GM23338 (cell line): Measurements from ENCODE around the gene UBE2E2. TPM values are rescaled to one million over a fixed set of nuclear protein-coding genes. Genes with fewer than 3 reads are reported as not detected.

ENCODE experiments used
- ATAC-seq: fragments of 200-7000 bp; cut with Tn5 transposase; 3 replicates; pipeline ENCODE4 v1.9.1; 2020
- DNase-seq: peaks from one replicate; pipeline ENCODE4 v3.0.0-alpha.2; 2015; ENCODE audit warnings: low spot score
- H2AFZ ChIP-seq: fragments of 200-600 bp; sonication (generic); 2 replicates; pipeline ENCODE4 v1.8.0; 2016; ENCODE audit warnings: antibody characterized with exemption, mild to moderate bottlenecking, moderate library complexity
- H3F3A ChIP-seq: fragments of 200-600 bp; sonication (generic); replicated peaks from 2 replicates; pipeline ENCODE4 v1.8.0; 2017; ENCODE audit warnings: antibody characterized with exemption, mixed run types, low read depth
- H3K27ac ChIP-seq: fragments of 200-600 bp; sonication (generic); 2 replicates; pipeline ENCODE4 v1.6.1; 2016; ENCODE audit warnings: low read depth
- H3K27me3 ChIP-seq: fragments of 200-600 bp; sonication (generic); 2 replicates; pipeline ENCODE4 v1.8.0; 2016; ENCODE audit warnings: mild to moderate bottlenecking, mixed run types, moderate library complexity; ENCODE audit not compliant: insufficient read depth
- H3K36me3 ChIP-seq: fragments of 200-600 bp; sonication (generic); 2 replicates; pipeline ENCODE4 v1.8.0; 2016; ENCODE audit warnings: mild to moderate bottlenecking; ENCODE audit not compliant: insufficient read depth
- H3K4me1 ChIP-seq: fragments of 200-600 bp; sonication (generic); 2 replicates; pipeline ENCODE4 v1.8.0; 2016; ENCODE audit warnings: mild to moderate bottlenecking, moderate library complexity; ENCODE audit not compliant: insufficient read depth
- H3K4me2 ChIP-seq: fragments of 200-600 bp; sonication (generic); 2 replicates; pipeline ENCODE4 v1.7.1; 2017; ENCODE audit warnings: mixed run types
- H3K4me3 ChIP-seq: fragments of 200-600 bp; sonication (generic); 2 replicates; pipeline ENCODE4 v1.6.1; 2016; ENCODE audit warnings: mixed run types
- H3K79me2 ChIP-seq: fragments of 200-600 bp; sonication (generic); replicated peaks from 2 replicates; pipeline ENCODE4 v1.8.0; 2017; ENCODE audit warnings: mild to moderate bottlenecking; ENCODE audit not compliant: insufficient read depth
- H3K9me2 ChIP-seq: fragments of 200-600 bp; sonication (generic); 2 replicates; pipeline ENCODE4 v1.8.0; 2017; ENCODE audit not compliant: insufficient read depth
- H4K20me1 ChIP-seq: fragments of 200-600 bp; sonication (generic); replicated peaks from 2 replicates; pipeline ENCODE4 v1.8.0; 2017; ENCODE audit warnings: mild to moderate bottlenecking; ENCODE audit not compliant: insufficient read depth
- H3K27ac Mint-ChIP-seq: 2 replicates; pipeline ENCODE4 v1.8.0; 2020; ENCODE audit warnings: inconsistent platforms, mild to moderate bottlenecking, moderate library complexity, mixed read lengths
- H3K27me3 Mint-ChIP-seq: 3 replicates; pipeline ENCODE4 v1.8.0; 2022; ENCODE audit warnings: low read depth, mild to moderate bottlenecking, moderate library complexity, mixed read lengths, inconsistent platforms; ENCODE audit not compliant: insufficient read depth, poor library complexity
- H3K36me3 Mint-ChIP-seq: 3 replicates; pipeline ENCODE4 v1.8.0; 2021; ENCODE audit warnings: low read depth, mild to moderate bottlenecking, inconsistent platforms, moderate library complexity, mixed read lengths
- H3K4me1 Mint-ChIP-seq: 3 replicates; pipeline ENCODE4 v1.8.0; 2020; ENCODE audit warnings: mild to moderate bottlenecking, inconsistent platforms, mixed read lengths
- H3K4me3 Mint-ChIP-seq: 3 replicates; pipeline ENCODE4 v1.8.0; 2021; ENCODE audit warnings: moderate library complexity, mild to moderate bottlenecking, inconsistent platforms, mixed read lengths
- H3K9me3 Mint-ChIP-seq: 3 replicates; pipeline ENCODE4 v1.8.0; 2020; ENCODE audit warnings: moderate library complexity, mild to moderate bottlenecking, inconsistent platforms, mixed read lengths
- CREB1 ChIP-seq: fragments of 250-450 bp; sonication (Bioruptor Pico); IDR thresholded peaks from 2 replicates; pipeline ENCODE4 v1.5.0; 2020; ENCODE audit warnings: low read depth, mild to moderate bottlenecking, moderate library complexity
- CTCF ChIP-seq, 2 experiments: fragments of 200-600 bp in 1 of 2; sonication (generic) in 1 of 2; conservative IDR thresholded peaks; 2 replicates each; pipeline versions ENCODE4 v1.5.1 to v1.6.1; 2016 to 2017; ENCODE audit warnings: antibody characterized with exemption in 2 of 2, low read depth in 2 of 2, mild to moderate bottlenecking in 2 of 2, moderate library complexity in 1 of 2
- ETS1 ChIP-seq: IDR thresholded peaks from 2 replicates; pipeline ENCODE4 v1.6.1; 2016; ENCODE audit warnings: antibody characterized with exemption
- EZH2 ChIP-seq: fragments of 200-600 bp; sonication (generic); IDR thresholded peaks from one replicate; pipeline ENCODE4 v1.8.0; 2017; ENCODE audit warnings: antibody characterized with exemption, mild to moderate bottlenecking, low read depth; ENCODE audit not compliant: unreplicated experiment
- EZH2phosphoT487 ChIP-seq: fragments of 200-600 bp; sonication (generic); IDR thresholded peaks from one replicate; pipeline ENCODE4 v1.8.1; 2018; ENCODE audit warnings: antibody characterized with exemption; ENCODE audit not compliant: unreplicated experiment
- JUNB ChIP-seq: IDR thresholded peaks from one replicate; pipeline ENCODE4 v1.6.1; 2016; ENCODE audit warnings: antibody characterized with exemption; ENCODE audit not compliant: unreplicated experiment
- POLR2AphosphoS5 ChIP-seq: IDR thresholded peaks from 2 replicates; pipeline ENCODE4 v1.6.1; 2016; ENCODE audit warnings: antibody characterized with exemption, low read depth
- REST ChIP-seq: IDR thresholded peaks from one replicate; pipeline ENCODE4 v1.6.1; 2018; ENCODE audit warnings: antibody characterized with exemption; ENCODE audit not compliant: unreplicated experiment
- ZNF114 ChIP-seq: fragments of 250-450 bp; sonication (Bioruptor Pico); IDR thresholded peaks from 2 replicates; pipeline ENCODE4 v1.5.0; 2020; ENCODE audit warnings: mild to moderate bottlenecking, moderate library complexity
- ZNF331 ChIP-seq: fragments of 250-450 bp; sonication (Bioruptor Pico); IDR thresholded peaks from 2 replicates; pipeline ENCODE4 v1.5.0; 2020; ENCODE audit warnings: low read depth, mild to moderate bottlenecking, moderate library complexity
- ZNF462 ChIP-seq: fragments of 250-450 bp; sonication (Bioruptor Pico); IDR thresholded peaks from 2 replicates; pipeline ENCODE4 v1.5.0; 2020; ENCODE audit warnings: mild to moderate bottlenecking, moderate library complexity
- polyA plus RNA-seq: library from polyadenylated mRNA; unstranded; fragments of >200 nt; fragmentation: Nextera tagmentation; extraction: Ambion mirVana; gene quantifications from 2 replicates; pipeline ENCODE4 v1.2.1, GENCODE V29; 2016
- total RNA-seq: library from RNA; depleted of rRNA; stranded (reverse); fragments of >200 nt; shearing (Covaris generic); gene quantifications from 2 replicates; pipeline ENCODE4 v1.2.3, GENCODE V29; 2014

UBE2E2 gene
- total and polyA plus RNA-seq, 2 experiments from 2014 or later: 86.9 to 169 TPM

GRCh38 chr3:23527326-23527725 is 324.2 kb downstream of the UBE2E2 start (continued):
- TF ChIP-seq POLR2AphosphoS5 (no peak), ZNF114 (no peak), EZH2phosphoT487 (no peak), REST (no peak), ZNF331 (CRISPR knock-in tag) (no peak)

- Mint-ChIP-seq H3K27ac (no peak overlapping the region), H3K27me3 (peaks cover 2% of the 10 kb centered on the region), H3K9me3 (no peaks in the 10 kb centered on the region), H3K4me1 (peaks cover 13% of the 10 kb centered on the region), H3K36me3 (no peaks in the 10 kb centered on the region), H3K4me3 (no peak overlapping the region)
- no peak overlapping the region for H3K4me2 ChIP-seq
- peaks cover 16% of the 10 kb centered on the region for H3K4me1 ChIP-seq
- H4K20me1 ChIP-seq: no peaks in the 10 kb centered on the region
- DNase-seq (no peak), ATAC-seq (no peak)
- no peaks in the 10 kb centered on the region for H3K79me2 ChIP-seq
- no peak overlapping the region for H3K27ac ChIP-seq
- no peak overlapping the region for H3K4me3 ChIP-seq
- no peaks in the 10 kb centered on the region for H3K27me3 ChIP-seq
- H3K9me2 ChIP-seq: no peaks in the 10 kb centered on the region
- no peak overlapping the region for H2AFZ ChIP-seq
- no peaks in the 10 kb centered on the region for H3F3A ChIP-seq
- H3K36me3 ChIP-seq: no peaks in the 10 kb centered on the region
- no peak for TF ChIP-seq EZH2
- no peak for TF ChIP-seq ZNF114
- no peak for TF ChIP-seq EZH2phosphoT487
- TF ChIP-seq ZNF462: no peak
- no peak for TF ChIP-seq ZNF331 (CRISPR knock-in tag)
- TF ChIP-seq JUNB: no peak
- no peak for TF ChIP-seq CTCF (conservative IDR thresholded peaks at IDR 0.05; ENCODE audit: low read depth in 2 of 2)
- TF ChIP-seq CREB1 (CRISPR knock-in tag): no peak
- TF ChIP-seq ETS1: no peak
Observed at GRCh38 chr3:23533596-23533995, 330.5 kb downstream of the UBE2E2 start.
